Non-pigmented ciliary epithelial cell (primary cell): Measurements from ENCODE around the gene SKAP1.
"Not testable (repeated sequence)": the region's sequence is repeated elsewhere in the genome, so short reads cannot be mapped to it uniquely, and the experiment has no call there.

Experiments
- DNase-seq: peaks from one replicate; pipeline ENCODE4 v3.0.0-alpha.2; 2010; ENCODE audit warnings: low read depth

Gene SKAP1

DNA sequence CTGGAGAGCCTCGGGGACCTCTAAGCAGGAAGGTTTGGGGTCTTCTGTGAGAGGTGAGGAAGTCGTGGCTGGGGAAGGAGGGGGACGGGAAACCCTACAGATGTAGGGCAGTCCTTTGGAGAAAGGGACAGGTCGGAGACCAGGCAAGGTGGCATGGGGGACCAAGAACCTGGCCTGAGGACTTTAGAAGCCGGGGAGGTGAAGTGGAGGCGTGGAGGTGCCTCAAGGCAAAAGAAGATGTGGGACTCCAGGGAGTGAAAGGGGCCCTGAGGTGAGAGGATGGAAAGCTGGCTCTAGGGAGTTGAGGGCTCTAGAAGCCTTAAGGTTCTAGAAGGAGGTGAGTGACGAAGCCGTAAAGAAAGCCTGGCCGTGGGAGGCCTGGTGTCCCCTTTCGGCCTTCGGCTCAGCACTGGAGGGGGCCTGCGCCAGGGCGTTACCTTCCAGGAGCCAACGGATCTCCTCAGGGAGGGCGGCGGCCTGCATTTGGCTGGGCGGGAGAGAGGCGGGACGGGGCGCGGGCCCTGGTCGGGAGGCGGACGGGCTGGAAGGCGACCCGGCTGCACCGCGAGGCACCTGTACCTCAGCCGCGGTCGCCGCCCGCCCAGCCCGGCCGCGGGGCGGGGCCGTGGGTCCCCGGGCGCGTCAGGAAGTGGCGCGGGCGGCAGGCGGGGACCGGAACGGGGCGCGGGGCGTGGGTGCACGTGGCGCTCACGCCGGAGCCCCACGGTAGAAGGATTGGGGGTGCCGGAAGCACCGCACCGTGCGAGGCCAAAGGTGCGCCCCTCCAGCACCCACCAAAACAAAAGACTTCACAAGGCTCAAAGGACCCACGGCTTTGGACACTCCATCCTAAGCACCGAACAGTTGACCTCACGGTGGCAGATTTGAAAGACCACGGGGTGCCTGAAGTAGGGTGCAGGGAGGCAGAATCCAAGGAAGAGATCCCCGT lies at the start of gene SKAP1:
TSS of gene SKAP1 (minus strand) at position 577 of the 949 bp plus-strand sequence.
- no peak for DNase-seq

- DNase-seq, result no peak
Measured at GRCh38 chr17:48479014-48479402, 49.0 kb upstream of the SKAP1 start.

DNA sequence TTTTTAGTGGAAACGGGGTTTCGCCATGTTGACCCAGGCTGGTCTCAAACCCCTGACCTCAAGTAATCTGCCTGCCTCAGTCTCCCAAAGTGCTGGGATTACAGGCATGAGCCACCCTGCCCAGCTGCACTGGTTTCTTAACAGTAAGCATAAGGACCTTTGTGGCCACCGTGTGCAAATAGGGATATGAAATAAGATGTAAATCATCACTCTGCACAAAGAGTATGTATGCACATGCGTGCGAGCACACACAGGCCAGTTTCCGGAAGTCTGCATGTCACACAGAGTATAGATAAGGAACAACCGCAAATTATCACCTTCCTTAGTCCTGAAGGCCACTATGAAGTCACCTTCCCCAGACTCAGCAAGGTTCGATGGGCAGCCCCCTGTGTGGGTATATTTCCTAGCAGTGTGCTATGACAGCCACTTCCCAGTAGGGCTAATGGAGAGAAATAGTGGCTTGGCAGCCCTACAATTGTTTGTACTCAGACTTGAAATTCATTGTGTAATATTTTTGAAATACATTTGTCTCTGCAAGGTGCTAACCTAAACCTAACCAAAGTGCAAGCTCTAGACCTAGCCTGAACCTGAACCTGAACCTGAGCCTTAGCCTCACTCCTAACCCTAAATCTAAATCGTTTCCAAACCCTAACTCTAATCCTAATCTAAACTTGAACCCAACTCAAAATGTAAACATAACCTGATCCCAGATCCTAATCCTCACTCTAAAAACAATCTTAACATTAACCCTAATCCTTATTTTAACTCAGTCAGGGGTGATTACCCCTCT lies 48.4 kb upstream of the SKAP1 start:
- DNase-seq, result no peak

GRCh38 chr17:48477221-48477620 lies 47.2 kb upstream of the SKAP1 start:
- no peak for DNase-seq

GRCh38 chr17:48472411-48473281 lies 42.6 kb upstream of the SKAP1 start:
- DNase-seq, result peak; percentile 53

GRCh38 chr17:48471817-48472410 lies 41.9 kb upstream of the SKAP1 start:
- DNase-seq, result no peak

- DNase-seq, result no peak
Measured at GRCh38 chr17:48470388-48471034, 40.5 kb upstream of the SKAP1 start.

GRCh38 chr17:48469227-48469626 lies 39.2 kb upstream of the SKAP1 start:
- DNase-seq, result no peak

DNA sequence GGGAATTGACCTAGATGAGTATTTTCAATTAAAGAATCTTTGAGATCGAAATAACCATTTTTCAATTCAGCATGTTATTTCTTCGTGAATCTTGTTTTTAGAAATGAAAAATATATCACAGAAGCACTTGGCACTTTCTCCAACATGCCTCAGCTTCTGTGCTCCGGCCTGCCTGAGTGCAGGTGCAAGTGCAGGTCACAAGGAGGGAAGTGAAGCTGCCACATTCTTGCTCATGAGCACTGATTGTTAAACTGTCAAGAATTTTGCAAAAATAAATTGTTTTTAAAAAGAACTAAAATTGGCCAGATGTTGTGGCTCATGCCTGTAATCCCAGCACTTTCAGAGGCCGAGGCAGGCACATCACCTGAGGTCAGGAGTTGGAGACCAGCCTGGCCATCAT lies 38.3 kb upstream of the SKAP1 start:
- no peak for DNase-seq

DNA sequence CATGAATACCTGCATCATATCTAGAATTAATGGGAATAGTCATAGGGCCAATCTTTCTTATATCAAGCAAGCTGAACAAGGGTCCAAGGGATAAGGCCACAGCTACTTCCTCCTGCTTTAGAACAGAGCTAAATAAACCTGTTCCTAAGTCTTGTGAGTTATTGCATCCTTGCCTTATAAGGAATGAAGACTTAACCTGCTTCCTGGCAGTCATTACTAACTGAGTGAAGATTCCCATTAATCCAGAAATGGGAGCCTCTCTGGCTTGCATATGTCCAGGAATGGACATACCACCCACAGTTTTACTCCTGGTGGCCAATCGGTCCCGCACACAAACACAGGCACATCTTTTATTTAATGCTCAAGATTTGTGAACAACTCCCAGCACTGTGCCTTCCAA lies 35.9 kb upstream of the SKAP1 start:
- no peak for DNase-seq

DNA sequence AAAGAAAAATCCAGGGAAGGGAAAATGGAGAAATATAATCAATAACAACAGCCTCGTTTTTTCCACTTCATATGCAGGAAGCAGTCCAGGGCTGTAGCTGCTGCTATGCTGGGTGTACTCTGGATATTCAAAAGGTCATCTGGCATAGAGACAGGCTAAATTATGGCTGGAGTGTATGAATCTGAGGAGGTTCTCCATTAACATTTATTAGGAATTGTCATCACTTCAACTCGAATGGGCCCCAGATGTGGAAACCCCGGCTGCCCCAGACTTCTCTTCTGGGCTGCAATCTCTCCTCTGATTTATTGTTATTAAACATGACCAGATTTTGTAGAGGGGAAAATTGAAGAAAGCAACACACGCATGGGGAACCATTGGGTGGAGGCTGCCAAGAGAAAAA lies 33.5 kb upstream of the SKAP1 start:
- no peak for DNase-seq

DNA sequence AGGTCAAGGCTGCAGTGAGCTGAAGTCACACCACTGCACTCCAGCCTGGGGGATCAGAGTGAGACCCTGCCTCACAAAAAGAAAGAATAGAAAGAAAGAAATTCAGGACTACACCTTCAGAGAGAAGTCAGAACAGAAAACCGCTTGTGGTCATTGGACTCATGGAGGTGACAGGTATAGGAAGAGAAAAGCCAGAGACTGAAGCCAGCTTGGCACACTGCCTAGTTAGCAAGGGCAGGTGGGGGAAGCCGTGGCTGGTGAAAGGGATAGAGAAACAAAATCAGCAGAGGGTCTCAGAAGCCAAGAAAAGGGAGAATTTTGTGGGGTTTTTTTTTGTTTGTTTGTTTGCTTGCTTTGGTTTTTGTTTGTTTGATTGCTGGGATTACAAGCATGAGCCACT lies 32.9 kb upstream of the SKAP1 start:
- DNase-seq, result no peak

DNA sequence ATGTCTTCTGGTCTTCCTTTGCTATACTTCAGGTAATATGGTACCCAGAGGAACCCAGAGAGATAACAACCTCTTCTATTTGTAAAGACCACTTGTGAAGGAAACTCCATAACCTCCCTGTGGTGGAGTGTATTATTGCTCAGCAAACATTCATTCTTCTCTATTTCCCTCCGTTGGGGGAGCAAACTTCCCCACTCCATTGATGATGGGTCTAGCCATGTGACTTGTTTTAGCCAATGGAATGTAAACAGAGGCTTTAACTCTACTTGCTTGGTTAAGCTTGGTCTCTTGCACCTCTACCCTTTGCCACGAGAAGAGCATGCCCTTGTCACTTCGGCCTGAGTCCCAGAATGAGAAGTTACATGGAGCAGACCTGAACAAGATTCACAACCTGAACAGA lies 30.0 kb upstream of the SKAP1 start:
- DNase-seq, result no peak

DNA sequence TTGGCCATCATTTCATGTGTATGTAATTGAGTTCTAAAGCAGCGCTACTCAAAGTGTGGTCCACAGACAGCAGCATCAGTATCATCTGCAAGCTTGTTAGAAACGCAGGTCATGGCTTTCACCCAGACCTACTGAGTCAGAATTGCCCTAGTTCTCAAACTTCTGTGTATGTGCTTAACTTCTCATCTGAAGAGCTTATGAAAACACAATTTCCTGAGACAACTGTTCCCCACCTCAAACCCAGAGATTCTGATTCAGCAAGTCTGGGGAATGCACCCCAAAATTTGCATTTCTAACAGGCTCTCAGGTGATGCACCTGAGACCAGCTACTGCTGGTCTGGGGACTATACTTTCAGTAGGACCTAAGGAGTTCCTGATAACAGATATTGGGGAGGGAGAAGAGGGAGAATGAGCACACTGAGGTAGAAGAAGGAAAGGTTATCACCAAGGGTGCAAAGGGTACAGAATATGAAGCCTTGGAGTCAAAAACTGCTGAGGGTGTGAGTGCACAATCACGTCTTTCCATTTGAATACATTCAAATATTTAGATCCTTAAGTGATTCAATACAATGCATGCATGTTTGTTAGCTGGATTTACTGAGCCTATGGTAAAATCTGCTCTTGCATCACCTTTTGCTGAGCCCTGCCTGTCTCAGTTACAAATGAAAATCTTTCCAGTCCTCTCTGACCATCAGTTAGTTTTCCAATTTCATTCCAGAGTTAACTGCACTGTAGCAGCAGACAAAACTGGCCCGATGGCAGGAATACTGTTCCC lies 29.2 kb upstream of the SKAP1 start:
- DNase-seq, result no peak

DNA sequence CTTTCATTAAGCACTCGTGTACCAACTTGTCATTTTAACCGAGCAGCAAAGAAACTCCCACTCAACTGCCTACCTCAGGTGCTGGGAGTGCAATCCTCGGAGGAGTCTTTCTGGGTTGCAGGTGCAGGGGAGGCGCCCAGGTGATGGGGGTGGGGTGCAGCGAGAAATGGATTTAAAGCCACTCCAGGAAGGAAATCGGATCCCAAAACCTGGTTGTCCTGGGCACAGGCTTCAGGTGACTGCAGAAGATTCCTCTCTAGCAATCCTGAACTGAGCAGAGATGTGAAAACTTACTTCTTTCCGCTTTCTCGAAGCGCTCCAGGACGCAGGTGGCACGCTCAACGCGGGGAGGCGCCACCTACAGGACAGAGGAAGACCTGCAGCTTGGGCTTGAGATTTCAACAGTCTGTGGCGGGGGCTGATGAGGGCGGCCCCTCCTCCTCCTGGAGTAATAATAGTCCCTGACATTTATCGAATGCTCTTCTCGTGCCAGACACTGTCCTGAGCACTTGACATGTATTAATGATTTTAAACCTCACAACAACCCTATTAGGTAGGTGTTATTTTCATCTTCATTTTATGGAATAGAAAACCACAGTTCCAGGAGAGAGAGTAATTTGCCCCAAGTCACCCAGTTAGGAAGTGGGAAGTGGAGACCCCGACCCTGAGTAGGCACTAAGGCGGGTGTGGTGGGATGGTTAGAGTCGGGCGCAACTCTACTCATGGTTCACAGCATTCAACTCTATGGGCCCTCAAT lies 27.2 kb upstream of the SKAP1 start:
- no peak for DNase-seq

DNA sequence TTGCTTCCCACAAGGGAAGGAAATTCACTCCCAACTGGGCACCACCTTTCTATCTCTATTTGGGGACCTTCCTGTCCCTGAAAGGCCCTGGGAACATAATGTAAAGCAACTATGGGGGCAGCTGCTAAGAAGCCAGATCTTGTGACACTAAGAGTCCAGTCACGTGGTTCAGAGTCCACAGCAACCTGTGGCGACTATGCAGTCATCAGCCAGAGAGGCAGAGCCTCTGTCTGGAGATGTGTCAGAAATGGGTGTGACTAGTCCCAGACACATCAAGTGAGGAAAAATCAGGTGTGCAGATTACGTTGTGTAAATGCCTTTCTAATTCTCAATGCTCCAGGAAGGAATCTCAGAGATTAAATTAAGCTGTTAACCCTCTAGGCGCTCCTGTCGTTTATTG lies 26.6 kb upstream of the SKAP1 start:
- no peak for DNase-seq

GRCh38 chr17:48455791-48456190 lies 25.8 kb upstream of the SKAP1 start:
- DNase-seq, result no peak

DNA sequence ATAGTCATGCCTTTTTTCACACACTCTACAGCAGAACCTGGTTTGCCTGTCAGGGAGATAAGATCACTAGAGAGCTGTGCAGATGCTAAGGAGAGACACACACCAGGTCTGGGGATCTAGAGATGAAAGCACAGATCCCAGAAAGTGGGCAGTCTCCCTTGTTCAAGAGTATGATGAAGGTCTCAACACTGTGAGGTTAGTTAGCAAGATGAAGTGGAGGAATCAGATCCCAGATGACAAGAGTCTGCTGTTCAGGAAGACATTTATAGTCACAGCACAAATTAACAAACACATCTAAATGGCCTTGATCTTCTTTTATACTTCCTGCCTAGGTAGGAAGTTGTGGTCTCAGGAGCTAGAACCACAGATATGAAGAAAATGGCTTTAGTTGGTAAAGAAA lies 23.4 kb upstream of the SKAP1 start:
- DNase-seq, result no peak

- DNase-seq, result no peak
Measured at GRCh38 chr17:48451489-48451888, 21.5 kb upstream of the SKAP1 start.

- DNase-seq, result not testable (repeated sequence)
Measured at GRCh38 chr17:48449335-48449734, 19.3 kb upstream of the SKAP1 start.
